NCI-H526 (cell line): Measurements from ENCODE around the gene GRAMD1B.
"Not testable (repeated sequence)": the region's sequence is repeated elsewhere in the genome, so short reads cannot be mapped to it uniquely, and the experiment has no call there.

ENCODE experiments used
- DNase-seq, 2 experiments: peaks; one replicate each; lab custom pipeline; 2025; lab: John Stamatoyannopoulos, UW

Gene GRAMD1B

DNA sequence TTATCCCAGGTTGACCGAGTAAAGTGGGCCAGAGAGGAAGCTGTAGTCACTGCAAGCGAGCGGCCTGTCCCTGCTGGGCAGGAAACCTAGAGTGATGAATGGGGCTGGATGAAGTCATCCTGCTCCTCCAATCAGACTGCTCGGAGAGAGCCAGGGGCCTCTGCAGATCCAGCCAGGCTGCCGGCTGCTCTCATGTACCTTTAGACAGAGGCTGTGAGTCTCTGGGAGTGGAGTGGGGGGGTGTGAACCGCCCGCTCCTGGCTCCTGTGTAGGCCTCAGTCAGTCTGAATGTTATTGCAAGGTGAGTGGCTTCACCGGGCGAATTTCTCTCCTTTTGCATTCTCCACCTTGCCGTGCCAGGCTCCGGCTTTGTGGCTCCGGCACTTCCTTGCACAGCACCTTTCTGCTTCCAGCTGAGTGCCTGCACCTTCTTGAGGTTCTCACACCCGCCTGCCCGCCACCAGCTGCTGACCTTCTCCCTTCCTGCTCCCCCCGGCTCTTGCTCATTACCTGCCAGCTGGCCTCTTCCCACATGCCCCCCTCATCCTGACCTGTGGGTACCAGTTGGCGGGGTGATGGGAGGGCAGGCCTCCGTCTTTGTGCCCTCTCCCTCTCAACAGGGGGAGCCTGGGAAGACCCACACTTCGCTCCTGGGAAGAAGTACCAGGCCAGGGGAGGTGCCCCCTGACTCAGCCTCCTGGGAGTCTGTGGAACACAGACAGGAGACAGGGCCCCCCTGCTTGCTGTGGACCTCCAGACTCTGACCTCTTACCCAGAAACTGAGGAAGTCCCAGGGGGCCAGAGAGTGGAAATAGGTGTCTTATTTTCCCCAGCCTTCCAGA, 79.9 kb downstream of the GRAMD1B start:
- DNase-seq, result no peak

DNA sequence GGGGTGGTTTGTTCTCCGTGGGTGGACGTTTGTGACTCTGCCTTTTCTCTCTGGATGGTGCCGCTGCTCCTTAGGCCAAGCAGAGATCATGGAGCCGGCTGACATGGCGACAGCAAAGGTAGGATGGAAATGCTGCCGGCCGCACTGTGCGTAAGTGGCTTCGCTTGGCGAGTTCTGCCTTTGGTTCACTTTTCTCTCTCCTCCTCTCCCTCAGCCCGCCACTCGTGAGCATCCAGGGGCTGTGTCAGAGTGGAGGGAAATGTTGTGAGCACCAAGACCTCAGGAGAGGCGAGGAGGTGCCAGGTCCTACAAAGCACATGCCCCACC, 80.5 kb downstream of the GRAMD1B start:
- no peak for DNase-seq

DNA sequence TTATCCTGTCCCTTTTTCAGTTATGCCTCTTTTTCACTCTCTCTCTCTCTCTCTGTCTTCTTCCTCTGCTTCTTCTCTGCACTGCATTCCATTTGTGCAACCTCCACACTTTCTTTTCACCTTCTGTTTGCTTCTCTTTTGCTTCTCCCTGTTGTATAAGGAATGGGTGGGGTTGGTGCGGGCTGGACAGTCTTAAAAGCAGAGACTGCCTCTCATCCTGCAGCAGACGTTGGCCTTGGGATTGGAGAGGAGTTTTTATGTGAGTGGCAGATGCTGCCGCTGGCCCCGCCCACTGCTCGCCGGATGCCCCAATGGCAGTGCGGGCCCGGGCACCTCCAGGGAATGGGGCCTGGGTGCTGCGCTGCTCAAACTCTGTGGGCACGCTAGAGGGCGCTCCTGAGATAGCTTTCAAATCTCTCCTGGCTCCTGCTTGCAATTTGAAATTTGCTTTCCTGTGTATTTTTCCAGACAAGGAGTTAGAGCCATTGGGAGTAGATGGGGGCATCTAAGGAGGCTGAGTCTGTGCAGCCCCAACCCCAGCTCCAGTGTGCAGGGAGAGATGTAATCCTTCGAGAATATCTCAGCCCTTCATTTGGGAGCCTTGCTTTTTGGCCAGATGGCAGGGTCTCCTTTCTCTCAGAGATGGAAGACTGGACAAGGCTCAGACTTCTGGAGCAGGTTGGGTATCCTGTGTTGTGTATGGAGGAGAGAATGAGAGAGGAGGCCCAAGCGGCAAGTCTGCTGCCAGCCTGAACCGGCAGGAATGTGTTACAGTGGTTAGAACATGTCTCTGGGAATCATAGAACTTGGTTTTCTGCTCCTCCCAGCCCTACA, 81.2 kb downstream of the GRAMD1B start:
- DNase-seq, result peak; percentile 98 to 100

DNA sequence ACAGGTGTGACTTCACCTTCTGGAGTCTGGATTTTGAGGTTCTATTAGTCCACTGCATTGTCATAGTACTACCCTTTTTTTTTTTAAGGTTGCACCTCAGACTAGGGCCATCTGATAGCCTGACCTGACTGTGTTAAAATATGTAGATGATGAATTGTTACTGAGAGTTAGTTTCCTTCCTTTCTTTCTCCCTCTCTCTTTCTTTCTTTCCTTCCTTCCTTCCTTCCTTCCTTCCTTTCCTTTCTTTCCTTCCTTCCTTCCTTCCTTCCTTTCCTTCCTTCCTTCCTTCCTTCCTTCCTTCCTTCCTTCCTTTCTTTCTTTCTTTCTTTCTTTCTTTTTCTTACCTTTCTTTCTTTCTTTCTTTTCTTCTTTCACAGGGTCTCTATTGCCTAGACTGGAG, 83.2 kb downstream of the GRAMD1B start:
- DNase-seq, result not testable (repeated sequence)

DNA sequence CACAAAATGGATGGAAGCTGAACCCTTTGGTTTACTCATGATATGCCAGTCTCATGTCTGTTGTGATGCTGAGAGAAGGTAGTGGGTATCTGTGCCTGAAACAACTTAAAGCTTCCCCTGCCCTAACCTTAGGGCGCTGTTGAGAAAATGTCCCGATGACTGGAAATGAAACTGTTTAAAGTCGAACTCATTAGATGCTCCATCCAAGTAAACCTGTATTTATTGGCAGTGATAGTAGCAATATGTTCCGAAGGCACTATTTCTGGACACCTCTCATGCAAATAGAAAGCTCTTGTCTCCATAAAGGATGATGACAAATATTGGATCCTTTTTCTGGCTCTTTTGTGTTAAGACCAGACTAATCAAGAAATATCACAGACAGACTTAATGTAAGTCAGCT, 86.2 kb downstream of the GRAMD1B start:
- no peak for DNase-seq

DNA sequence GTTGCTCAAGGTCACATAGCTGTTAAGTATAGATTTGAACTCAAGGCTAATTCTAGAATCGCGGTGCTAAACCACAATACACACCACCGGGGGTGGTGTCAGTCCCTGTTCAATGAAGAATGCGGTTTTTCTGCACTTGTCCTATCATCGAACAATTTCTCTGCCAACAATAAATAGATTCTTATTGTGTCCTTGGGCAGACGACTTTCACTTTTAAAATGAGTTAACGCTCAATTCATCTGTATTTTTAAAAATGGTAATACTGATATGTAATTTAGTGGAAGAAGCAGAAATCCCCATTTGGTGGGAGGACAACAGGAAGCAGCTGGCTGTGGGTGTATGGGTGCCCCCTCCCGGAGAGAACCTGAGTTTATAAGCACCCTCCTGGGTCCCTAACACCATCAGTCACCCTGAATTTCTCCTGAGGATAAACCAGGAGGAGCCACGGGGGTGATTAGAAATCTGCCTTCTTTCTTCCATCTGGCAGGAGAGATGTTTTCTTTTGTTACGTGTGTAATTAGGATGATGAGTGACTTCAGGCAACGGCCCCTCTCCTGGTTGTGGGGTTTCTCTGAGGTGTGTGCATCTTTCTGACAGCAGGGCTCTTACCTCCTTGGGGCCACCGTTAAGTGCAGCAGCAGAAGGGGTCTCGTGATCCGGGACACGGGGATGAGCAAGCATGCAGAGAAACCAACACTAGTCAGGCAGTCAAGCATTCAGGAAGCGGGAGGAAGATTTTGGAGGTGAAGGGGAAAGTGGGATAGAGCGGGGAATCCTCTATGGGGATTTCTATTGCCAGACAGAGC, 87.7 kb downstream of the GRAMD1B start:
- no peak for DNase-seq

DNA sequence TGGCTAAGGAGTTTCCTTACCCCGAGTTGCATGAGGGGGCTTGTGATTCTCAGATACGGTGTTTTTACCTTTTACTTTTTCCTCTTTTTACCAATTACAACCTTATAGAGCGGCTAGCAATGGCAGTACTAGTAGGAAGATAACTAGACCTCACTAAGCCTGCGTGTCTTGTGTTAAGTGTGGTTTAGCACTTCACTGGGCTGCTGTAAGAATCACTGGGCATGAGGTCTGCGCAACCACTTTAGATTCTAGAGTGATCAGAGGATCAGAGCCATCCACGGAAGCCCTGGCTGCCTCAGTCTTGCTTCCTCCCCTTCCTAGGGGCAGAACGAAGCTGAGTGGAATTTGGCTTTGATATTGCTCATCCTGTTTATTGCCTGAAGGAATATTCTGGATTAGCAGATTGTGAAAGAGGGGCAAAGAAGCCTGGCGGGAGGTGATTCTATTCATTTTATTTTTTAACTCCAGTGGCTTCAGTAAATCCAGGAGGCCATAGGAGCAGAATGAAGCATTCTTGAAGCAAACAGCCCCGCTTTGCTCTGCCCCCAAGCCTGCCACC, 88.5 kb downstream of the GRAMD1B start:
- DNase-seq, result no peak

DNA sequence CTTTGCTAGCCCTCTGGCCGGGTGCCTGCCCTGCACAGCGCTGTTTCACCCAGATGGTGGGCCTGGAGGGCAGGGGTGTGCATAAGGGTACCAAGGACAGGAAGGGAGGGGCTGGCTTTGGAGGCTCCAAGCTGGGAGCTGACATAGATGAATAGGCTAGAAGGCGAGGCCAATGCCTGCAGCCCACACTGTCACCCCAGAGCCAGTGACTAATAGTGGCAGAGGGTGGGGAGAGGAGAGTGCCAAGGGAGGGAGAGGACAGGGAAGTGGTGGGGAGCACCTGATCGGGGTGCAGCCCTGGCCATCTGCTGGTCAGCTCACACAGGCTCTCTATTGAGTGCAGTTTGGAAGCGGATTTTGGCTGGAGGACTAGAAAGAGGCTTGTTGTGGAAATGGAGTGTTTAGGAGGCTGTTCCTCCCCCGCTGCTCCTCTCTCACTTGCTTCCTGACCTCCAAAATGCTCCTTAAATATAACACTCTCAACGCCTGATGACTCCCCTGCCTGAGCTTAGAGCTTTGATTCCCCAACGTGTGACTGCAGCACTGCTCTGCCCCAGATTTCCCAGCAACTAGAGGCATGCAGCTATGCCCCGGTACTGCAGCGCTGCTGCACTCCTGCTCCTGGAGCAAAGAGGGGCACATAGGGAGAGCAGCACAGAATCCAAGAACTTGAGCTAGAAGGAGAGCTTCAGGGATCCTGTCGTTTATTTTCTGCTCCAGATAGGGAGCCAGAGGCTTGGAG, 89.2 kb downstream of the GRAMD1B start:
- DNase-seq, result no peak

DNA sequence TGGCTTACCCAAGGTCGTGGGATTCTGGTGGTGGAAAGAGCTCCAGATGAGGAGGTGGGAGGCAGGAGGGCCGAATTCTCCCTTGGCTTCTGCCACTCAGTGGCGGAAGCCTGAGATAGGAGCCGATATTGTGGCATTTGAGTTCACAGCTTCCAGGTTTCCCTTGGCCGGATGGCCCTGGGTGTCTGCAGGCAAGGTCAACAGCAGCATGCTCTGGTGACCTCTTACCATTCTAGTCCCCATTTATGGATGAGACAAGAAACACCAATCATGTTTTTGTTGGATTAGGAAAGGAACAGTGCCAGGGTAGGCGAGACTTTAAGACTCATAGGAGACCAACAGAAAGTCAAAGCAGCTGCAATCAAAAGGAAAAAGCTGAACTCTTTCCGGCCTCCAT, 89.7 kb downstream of the GRAMD1B start:
- DNase-seq, result no peak

DNA sequence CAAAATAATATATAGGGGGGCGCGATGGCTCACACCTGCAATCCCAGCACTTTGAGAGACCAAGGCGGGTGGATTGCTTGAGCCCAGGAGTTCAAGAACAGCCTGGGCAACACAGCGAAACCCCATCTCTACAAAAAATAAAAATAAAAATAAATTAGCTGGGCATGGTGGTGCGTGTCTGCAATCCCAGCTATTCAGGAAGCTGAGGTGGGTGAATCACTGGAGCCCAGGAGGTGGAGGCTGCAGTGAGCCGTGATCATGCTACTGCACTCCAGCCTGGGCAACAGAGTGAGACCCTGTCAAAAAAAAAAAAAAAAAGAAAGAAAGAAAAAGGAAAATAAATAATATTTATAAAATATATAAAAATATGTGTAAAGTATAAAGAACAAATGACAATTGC, 90.4 kb downstream of the GRAMD1B start:
- not testable (repeated sequence) for DNase-seq

DNA sequence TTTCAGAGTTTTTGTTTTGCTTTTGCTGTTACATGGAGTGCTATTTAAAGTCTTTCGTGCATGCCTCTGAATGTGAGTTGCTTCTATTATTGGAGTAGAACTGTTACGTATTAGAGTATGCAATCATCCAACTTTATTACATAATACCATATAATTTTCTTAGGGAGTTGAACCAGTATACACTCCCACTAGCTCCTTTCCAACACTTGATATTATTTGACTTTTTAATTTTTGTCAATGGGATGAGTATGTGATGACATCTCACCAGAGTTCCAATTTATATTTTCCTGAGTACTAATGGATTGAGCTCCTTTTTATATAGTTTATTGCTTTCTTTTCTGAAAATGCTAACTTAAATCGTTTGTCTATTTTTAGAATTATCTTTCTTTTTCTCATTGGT, 90.9 kb downstream of the GRAMD1B start:
- no peak for DNase-seq

DNA sequence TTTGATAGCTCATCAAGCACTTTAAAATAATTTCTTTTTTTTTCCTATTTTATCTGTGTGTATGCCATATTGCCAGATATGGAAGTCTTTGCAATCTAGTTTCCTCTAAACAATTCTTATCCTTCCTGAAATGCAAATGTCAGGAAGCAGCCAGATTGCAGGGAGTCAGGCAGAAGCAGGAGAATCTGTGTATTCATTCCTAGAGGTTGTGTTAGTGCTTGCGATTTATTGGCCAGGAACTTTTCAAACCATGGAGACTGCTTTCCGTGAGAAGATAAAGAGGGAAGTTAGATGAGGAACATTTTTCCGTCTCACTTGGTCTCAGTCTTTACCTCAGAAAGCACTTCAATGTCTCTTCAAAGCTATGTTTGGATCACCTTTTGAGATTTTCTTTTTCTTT, 91.9 kb downstream of the GRAMD1B start:
- DNase-seq, result peak in 1 of 2 experiments; percentile 33

DNA sequence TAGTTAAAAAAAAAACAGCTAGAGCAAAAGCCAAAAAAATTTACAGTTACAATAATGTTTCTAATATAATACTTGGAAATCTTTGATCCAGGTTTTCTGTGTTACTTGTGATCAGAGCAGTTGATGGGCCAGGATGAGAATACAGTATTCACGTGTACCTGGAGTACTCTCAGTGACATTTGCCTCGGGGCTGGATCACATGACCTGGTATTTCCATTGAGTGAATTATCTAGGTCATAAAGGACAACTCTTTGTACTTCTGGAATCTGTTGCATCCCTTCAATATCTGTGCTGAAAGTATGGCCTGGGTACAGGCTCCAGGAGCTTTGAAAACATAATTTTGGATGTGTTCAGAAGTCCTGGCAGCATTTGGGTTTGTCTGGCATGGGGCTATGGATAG, 93.5 kb downstream of the GRAMD1B start:
- DNase-seq, result peak; percentile 16 to 63

DNA sequence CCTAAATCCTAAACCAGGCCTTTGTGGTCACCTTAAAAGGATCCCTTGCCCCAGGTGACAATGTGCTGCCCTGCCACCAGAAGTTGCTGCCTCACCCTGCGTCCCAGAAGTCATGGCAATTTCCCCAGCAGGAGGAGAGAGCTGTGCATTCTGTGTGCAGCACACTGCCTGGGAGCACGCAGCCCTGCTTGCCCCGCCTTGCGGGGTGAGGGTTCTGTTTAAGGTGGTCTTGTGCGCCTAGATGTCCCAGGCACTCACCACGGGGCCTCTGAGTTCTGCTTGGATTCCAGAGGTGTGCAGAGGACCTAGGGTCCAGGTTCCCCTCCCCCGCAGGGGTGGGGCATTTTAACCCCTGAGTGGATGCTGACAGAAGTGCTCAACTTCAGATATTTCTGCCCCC, 95.0 kb downstream of the GRAMD1B start:
- DNase-seq, result peak in 1 of 2 experiments; percentile 66

DNA sequence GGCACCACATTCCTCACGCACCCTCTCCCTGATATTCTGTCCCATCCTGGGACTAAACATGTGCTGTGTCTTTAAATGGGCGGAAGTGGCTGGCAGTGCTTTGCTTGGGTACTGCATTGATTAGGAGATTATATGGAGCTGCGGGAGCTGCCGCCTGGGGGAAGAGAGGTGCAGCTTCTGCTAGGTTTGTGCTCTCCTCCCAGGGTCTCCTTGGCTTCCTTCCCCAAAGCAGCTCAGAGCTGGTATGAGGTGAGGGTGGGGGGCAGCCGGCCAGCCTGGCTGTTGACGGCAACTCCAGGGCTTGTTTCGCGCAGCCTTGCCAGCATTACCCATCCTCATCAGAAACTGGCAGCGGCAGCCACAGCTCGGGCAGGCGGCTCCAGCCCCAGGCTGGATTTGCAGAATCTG, 95.4 kb downstream of the GRAMD1B start:
- DNase-seq, result peak; percentile 35 to 81

DNA sequence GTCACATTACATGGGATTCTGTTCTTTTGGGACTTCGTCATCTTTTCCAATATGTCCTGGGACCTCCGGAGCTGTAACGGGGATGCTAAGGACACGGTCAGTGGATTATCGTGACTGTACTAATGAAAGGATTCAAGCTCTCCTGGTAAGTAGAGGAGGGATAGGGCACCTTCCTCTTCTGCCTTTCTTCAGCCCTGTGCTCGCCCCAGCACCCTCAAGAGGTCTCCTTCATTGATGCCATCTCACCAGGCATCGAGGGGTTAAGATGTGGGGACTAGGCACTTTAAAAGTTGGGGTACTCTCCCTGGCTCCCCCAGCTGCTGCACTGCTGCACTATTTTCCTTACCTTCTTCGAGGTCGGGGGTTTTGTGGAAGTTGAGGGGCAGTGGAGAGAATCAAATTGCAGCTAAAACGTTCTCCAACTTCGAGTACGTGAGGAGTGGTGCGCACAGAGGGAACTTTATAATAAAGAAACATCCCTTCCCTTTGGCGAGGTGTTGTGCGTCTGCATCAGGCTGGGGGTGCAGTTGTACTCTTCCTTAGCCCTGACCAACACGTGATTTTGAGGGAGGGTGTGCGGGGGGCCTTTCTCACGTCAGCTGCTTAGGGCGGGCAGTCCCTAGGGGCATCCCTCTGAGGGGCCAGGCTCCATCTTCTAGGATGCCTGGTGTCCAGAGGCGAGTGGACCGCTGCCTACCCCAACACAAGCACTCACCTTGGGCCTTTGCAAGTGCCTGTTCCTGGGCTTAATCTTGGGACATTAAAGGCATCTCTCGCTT, 96.1 kb downstream of the GRAMD1B start:
- DNase-seq, result no peak

DNA sequence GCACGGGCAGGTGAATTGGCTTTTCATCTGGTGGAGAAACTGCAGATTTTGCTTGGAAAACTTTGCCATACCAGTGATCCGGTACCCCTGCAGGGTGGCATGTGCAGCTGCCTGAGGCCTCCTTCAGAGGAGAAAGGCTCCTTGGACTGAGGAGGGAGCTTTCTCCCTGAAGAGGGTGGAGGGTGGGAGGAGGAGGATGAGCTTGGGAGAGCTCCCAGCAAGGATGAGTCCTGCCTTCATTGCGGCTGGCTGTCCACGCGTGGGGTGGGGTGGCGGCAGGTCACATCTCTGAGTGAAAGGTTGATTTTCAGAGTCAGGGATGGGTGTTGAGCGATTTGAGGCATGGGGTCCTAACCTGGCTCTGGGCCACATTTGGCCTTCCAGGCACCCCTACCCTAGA, 96.8 kb downstream of the GRAMD1B start:
- DNase-seq, result no peak

DNA sequence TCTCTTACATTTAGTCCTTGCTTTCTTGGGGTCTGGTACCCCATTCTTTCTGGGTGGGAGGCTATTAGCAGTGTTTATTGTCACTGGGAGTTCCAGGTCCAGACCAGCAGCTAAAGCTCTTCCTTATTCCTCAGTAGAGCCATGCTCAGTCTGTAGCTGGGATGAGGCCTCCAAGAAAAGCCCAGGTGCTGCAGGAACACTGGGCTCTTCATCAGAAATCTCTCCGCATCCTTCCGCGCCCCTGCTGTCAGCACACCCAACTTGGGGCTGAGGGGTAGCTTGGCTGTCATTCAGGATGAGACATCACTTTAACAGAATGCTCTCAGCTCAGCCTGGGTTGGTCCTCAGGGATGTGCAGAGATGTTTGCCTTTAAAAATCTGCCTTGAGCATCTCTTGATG, 97.5 kb downstream of the GRAMD1B start:
- no peak for DNase-seq

DNA sequence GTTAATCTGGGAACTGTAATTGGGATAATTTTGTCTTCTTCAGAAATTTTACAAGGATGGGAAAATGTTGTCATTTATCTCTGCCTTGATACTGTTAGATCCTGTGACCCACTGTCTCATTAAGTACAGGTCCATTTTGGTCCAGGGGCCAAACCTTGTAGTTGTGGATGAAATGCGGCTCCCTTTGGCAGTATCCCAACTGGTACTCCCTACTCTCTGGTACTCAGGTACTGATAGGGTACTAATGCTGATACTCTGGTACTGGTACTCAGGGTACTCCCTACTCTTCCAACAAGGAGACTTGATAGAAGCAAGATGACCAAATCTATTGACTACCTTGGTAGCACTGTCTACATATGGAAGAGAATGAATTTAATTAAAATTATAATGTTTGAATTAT, 97.9 kb downstream of the GRAMD1B start:
- no peak for DNase-seq

DNA sequence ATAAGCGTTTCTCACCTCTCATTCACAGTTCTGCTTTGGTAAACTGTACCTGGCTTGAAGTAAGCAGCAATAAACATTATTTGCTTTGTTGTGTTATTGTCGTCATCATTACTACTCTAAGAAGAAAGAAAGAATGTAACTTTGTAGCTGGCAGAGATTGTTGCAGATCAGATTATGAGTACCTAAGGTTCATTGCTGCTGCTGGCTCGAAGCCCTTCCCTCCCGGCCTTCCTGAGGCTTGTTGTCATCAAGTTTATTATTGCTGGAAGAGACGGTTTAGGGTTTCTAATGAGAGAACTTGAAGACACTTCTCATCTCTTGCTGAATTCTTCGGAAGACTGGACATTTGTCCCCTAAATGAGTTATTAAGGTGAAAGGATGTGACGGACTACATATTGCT, 101.3 kb downstream of the GRAMD1B start:
- DNase-seq, result no peak

DNA sequence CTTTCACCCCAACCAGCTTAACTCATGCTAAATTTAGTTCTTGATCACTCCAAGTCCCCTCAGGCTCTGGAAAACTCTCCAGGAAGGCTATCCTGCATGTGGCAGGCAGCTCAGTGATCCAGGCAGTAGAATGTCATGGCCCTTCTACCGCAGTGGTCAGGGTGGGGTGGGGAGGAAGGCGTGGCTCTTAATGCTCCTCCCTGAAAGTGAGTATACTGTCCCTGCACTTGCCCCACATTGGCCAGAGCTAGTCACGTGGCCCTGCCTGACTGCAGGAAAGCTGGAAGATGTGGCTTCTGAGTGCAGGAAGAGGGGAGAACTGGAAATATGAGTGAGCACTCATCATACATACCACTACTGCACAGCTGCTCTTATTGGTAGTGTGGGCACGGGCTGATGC, 102.1 kb downstream of the GRAMD1B start:
- no peak for DNase-seq
